H9 (cell line): ENCODE data around the gene CSMD2. TPM values are rescaled to one million over a fixed set of nuclear protein-coding genes. Genes with fewer than 3 reads are reported as not detected.

Source experiments
- DNase-seq: peaks from one replicate; pipeline ENCODE4 v3.0.0-alpha.2; 2017
- H2AFZ ChIP-seq: one replicate; pipeline ENCODE4 v1.6.1; 2013; ENCODE audit warnings: mild to moderate bottlenecking, low read length, control low read depth, moderate library complexity
- H2AK5ac ChIP-seq: 2 replicates; pipeline ENCODE4 v1.6.1; 2013; ENCODE audit warnings: low read length, control low read depth, mixed read lengths; ENCODE audit not compliant: insufficient read length
- H2BK120ac ChIP-seq: one replicate; pipeline ENCODE4 v1.6.1; 2013; ENCODE audit warnings: low read depth, mild to moderate bottlenecking, low read length, control low read depth, inconsistent platforms; ENCODE audit not compliant: poor library complexity, severe bottlenecking
- H2BK12ac ChIP-seq: 2 replicates; pipeline ENCODE4 v1.6.1; 2013; ENCODE audit warnings: low read length, control low read depth, mixed read lengths, low read depth; ENCODE audit not compliant: insufficient read length
- H2BK15ac ChIP-seq: 2 replicates; pipeline ENCODE4 v1.6.1; 2013; ENCODE audit warnings: low read depth, low read length, control low read depth
- H2BK20ac ChIP-seq: one replicate; pipeline ENCODE4 v1.6.1; 2013; ENCODE audit warnings: low read depth, mild to moderate bottlenecking, low read length, control low read depth, inconsistent platforms; ENCODE audit not compliant: poor library complexity, severe bottlenecking
- H2BK5ac ChIP-seq: 2 replicates; pipeline ENCODE4 v1.6.1; 2013; ENCODE audit warnings: low read length, control low read depth, mixed read lengths; ENCODE audit not compliant: insufficient read length
- H3K14ac ChIP-seq: 2 replicates; pipeline ENCODE4 v1.6.1; 2013; ENCODE audit warnings: low read length, control low read depth; ENCODE audit not compliant: insufficient read depth
- H3K18ac ChIP-seq: 2 replicates; pipeline ENCODE4 v1.6.1; 2013; ENCODE audit warnings: low read depth, mild to moderate bottlenecking, mixed read lengths, low read length, control low read depth; ENCODE audit not compliant: insufficient read length
- H3K23ac ChIP-seq: 2 replicates; pipeline ENCODE4 v1.6.1; 2013; ENCODE audit warnings: low read length, control low read depth, mixed read lengths, low read depth; ENCODE audit not compliant: insufficient read length
- H3K23me2 ChIP-seq: 2 replicates; pipeline ENCODE4 v1.6.1; 2013; ENCODE audit warnings: low read depth, mild to moderate bottlenecking, mixed read lengths, low read length, control low read depth; ENCODE audit not compliant: insufficient read length, poor library complexity, severe bottlenecking
- H3K27ac ChIP-seq: 2 replicates; pipeline ENCODE4 v1.5.1; 2013; ENCODE audit warnings: low read length, control low read depth, mixed read lengths, low read depth; ENCODE audit not compliant: insufficient read length
- H3K27me3 ChIP-seq: 2 replicates; pipeline ENCODE4 v1.6.1; 2013; ENCODE audit warnings: low read length, control low read depth, inconsistent platforms; ENCODE audit not compliant: insufficient read depth
- H3K4ac ChIP-seq: 2 replicates; pipeline ENCODE4 v1.6.1; 2013; ENCODE audit warnings: low read depth, mild to moderate bottlenecking, control low read depth, inconsistent platforms, low read length, moderate library complexity
- H3K4me1 ChIP-seq: 2 replicates; pipeline ENCODE4 v1.6.1; 2013; ENCODE audit warnings: low read length, control low read depth, inconsistent platforms; ENCODE audit not compliant: insufficient read depth
- H3K4me2 ChIP-seq: 2 replicates; pipeline ENCODE4 v1.6.1; 2013; ENCODE audit warnings: low read length, control low read depth, mixed read lengths; ENCODE audit not compliant: insufficient read length, insufficient read depth
- H3K56ac ChIP-seq: 2 replicates; pipeline ENCODE4 v1.6.1; 2013; ENCODE audit warnings: low read depth, mild to moderate bottlenecking, mixed read lengths, low read length, control low read depth; ENCODE audit not compliant: insufficient read length
- H3K79me1 ChIP-seq: 2 replicates; pipeline ENCODE4 v1.6.1; 2013; ENCODE audit warnings: low read depth, mild to moderate bottlenecking, moderate library complexity, low read length, control low read depth, inconsistent platforms; ENCODE audit not compliant: insufficient read depth, poor library complexity, severe bottlenecking
- H3K79me2 ChIP-seq: 2 replicates; pipeline ENCODE4 v1.6.1; 2013; ENCODE audit warnings: low read length, control low read depth, inconsistent platforms; ENCODE audit not compliant: insufficient read depth
- H3K9ac ChIP-seq: 2 replicates; pipeline ENCODE4 v1.6.1; 2013; ENCODE audit warnings: low read length, control low read depth, mixed read lengths; ENCODE audit not compliant: insufficient read length; ENCODE audit errors: extremely low read depth
- H3K9me3 ChIP-seq: one replicate; pipeline ENCODE4 v1.6.1; 2013; ENCODE audit warnings: low read depth, low read length, inconsistent platforms; ENCODE audit not compliant: control insufficient read depth
- H3T11ph ChIP-seq: one replicate; pipeline ENCODE4 v1.6.1; 2013; ENCODE audit warnings: mild to moderate bottlenecking, low read length, control low read depth, inconsistent platforms
- H4K20me1 ChIP-seq: one replicate; pipeline ENCODE4 v1.6.1; 2013; ENCODE audit not compliant: control insufficient read depth, insufficient read length, insufficient read depth
- H4K5ac ChIP-seq: 2 replicates; pipeline ENCODE4 v1.6.1; 2013; ENCODE audit warnings: low read depth, mild to moderate bottlenecking, mixed read lengths, low read length, control low read depth; ENCODE audit not compliant: insufficient read length
- H4K8ac ChIP-seq: replicated peaks from 2 replicates; pipeline ENCODE4 v1.6.1; 2013; ENCODE audit warnings: low read length, control low read depth, mixed read lengths, low read depth; ENCODE audit not compliant: insufficient read length
- H4K91ac ChIP-seq: 2 replicates; pipeline ENCODE4 v1.6.1; 2013; ENCODE audit warnings: low read depth, mild to moderate bottlenecking, moderate library complexity, mixed read lengths, low read length, control low read depth; ENCODE audit not compliant: insufficient read length
- H3K27ac Mint-ChIP-seq, 3 experiments: 2 replicates in 2 of 3; 3 replicates in 1 of 3; pipeline ENCODE4 v1.8.0; 2020 to 2021; ENCODE audit warnings: mixed read lengths in 3 of 3, mild to moderate bottlenecking in 1 of 3, moderate library complexity in 1 of 3
- H3K27me3 Mint-ChIP-seq: 2 replicates; pipeline ENCODE4 v1.8.0; 2021; ENCODE audit warnings: low read depth, mild to moderate bottlenecking, moderate library complexity, mixed read lengths
- H3K36me3 Mint-ChIP-seq, 3 experiments: 2 replicates in 2 of 3; 3 replicates in 1 of 3; pipeline ENCODE4 v1.8.0; 2020 to 2021; ENCODE audit warnings: low read depth in 3 of 3, mixed read lengths in 3 of 3; ENCODE audit not compliant: insufficient read depth in 1 of 3
- H3K4me1 Mint-ChIP-seq, 2 experiments: 2 replicates each; pipeline ENCODE4 v1.8.0; 2020; ENCODE audit warnings: mixed read lengths in 2 of 2
- H3K4me3 Mint-ChIP-seq, 2 experiments: 2 replicates in 1 of 2; 3 replicates in 1 of 2; pipeline ENCODE4 v1.8.0; 2020 to 2021; ENCODE audit warnings: mild to moderate bottlenecking in 2 of 2, mixed read lengths in 2 of 2, moderate library complexity in 1 of 2
- H3K9me3 Mint-ChIP-seq, 2 experiments: 2 replicates in 1 of 2; 3 replicates in 1 of 2; pipeline ENCODE4 v1.8.0; 2020; ENCODE audit warnings: mild to moderate bottlenecking in 2 of 2, mixed read lengths in 2 of 2, moderate library complexity in 1 of 2
- CTCF ChIP-seq: fragments of 200-600 bp; sonication (generic); conservative IDR thresholded peaks from 3 replicates; pipeline ENCODE4 v1.8.0; 2021; ENCODE audit warnings: antibody characterized with exemption, mild to moderate bottlenecking
- WGBS: extraction: QIAGEN DNeasy Blood & Tissue Kit; methylation state at CpG from one replicate; pipeline ENCODE4 v1.1.7; 2013; ENCODE audit warnings: missing lambda C conversion rate, low lambda C conversion rate, mixed read lengths; ENCODE audit not compliant: insufficient read length; ENCODE audit errors: extremely low coverage; 5-methylcytosine and 5-hydroxymethylcytosine counted together
- total RNA-seq: library from RNA; stranded (reverse); gene quantifications from 2 replicates; pipeline ENCODE4 v1.2.1, GENCODE V29; 2021

Gene CSMD2
- total RNA-seq, 1 experiment from 2014 or later: 6.4 TPM

GRCh38 chr1:33519240-33519884 is 645.7 kb downstream of the CSMD2 start:
- Mint-ChIP-seq H3K4me1 (peaks cover 13 to 21% of the 10 kb centered on the region in 2 experiments), H3K27me3 (peaks cover 5% of the 10 kb centered on the region; the same call in 1 of the 2 replicates), H3K36me3 (no peaks in the 10 kb centered on the region; a peak in 2 of 7 replicates), H3K9me3 (no peaks in the 10 kb centered on the region), H3K4me3 (no peak overlapping the region), H3K27ac (peak overlapping the region in 1 of 3 experiments; percentile 73; a peak in 2 of 7 replicates)
- no peak overlapping the region for H3K9ac ChIP-seq
- no peak overlapping the region for H4K5ac ChIP-seq
- H2AK5ac ChIP-seq: no peak overlapping the region
- H2BK20ac ChIP-seq: no peak overlapping the region
- WGBS: no CpG with 5 or more reads among the region's 27 CpGs
- H4K20me1 ChIP-seq: no peaks in the 10 kb centered on the region
- H3K56ac ChIP-seq: no peak overlapping the region
- no peak overlapping the region for H2BK120ac ChIP-seq
- no peak overlapping the region for H2BK5ac ChIP-seq
- H3K23me2 ChIP-seq: no peaks in the 10 kb centered on the region
- H4K91ac ChIP-seq: no peak overlapping the region
- H2BK15ac ChIP-seq: no peak overlapping the region
- no peaks in the 10 kb centered on the region for H3K79me2 ChIP-seq
- H3K18ac ChIP-seq: no peak overlapping the region
- no peaks in the 10 kb centered on the region for H3K9me3 ChIP-seq
- no peak overlapping the region for H3K27ac ChIP-seq
- no peak overlapping the region for H2BK12ac ChIP-seq
- H2AFZ ChIP-seq: no peak overlapping the region
- no peak overlapping the region for H3K4ac ChIP-seq
- peaks cover 2% of the 10 kb centered on the region; the same call in 1 of the 2 replicates for H3K4me1 ChIP-seq
- no peak overlapping the region for H4K8ac ChIP-seq
- no peak overlapping the region for H3K14ac ChIP-seq
- no peak for TF ChIP-seq CTCF
- H3K79me1 ChIP-seq: no peaks in the 10 kb centered on the region
- no peak overlapping the region for H3K4me2 ChIP-seq
- no peak for DNase-seq
- no peaks in the 10 kb centered on the region for H3K27me3 ChIP-seq
- H3T11ph ChIP-seq: no peak overlapping the region
- no peak overlapping the region for H3K23ac ChIP-seq
